Measurements from ENCODE around the gene ASAH2.

The ASAH2 gene

DNA sequence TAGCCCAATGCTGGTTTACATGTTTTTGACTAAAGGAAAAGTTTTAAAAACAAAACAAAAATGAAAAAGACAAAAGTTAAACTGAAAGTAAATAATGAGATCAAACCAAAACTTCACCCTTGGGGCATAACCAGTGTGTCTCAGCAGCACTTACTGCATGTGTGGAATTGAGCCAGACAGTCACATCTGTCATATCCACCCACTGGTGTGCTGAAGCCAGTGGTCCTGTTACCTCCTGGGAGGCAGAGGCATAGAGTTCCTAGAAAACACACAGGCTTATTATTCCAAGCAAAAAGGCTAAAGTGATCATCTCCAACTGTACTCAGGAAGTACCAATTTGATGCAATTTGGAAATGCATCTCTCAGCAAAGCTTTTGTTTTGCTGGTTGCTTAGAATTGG, 40.4 kb downstream of the ASAH2 start:
- DNase-seq (ENCODE audit: low read depth), result no peak
- TF ChIP-seq, protein P1, sequence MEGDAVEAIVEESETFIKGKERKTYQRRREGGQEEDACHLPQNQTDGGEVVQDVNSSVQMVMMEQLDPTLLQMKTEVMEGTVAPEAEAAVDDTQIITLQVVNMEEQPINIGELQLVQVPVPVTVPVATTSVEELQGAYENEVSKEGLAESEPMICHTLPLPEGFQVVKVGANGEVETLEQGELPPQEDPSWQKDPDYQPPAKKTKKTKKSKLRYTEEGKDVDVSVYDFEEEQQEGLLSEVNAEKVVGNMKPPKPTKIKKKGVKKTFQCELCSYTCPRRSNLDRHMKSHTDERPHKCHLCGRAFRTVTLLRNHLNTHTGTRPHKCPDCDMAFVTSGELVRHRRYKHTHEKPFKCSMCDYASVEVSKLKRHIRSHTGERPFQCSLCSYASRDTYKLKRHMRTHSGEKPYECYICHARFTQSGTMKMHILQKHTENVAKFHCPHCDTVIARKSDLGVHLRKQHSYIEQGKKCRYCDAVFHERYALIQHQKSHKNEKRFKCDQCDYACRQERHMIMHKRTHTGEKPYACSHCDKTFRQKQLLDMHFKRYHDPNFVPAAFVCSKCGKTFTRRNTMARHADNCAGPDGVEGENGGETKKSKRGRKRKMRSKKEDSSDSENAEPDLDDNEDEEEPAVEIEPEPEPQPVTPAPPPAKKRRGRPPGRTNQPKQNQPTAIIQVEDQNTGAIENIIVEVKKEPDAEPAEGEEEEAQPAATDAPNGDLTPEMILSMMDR (IDR thresholded peaks at IDR 0.05; ENCODE audit: insufficient read depth, low read depth, low read length, missing control alignments), result no peak
- no peak overlapping the region for H3K4me3 ChIP-seq (ENCODE audit: low read length)
